WERI-Rb-1 (cell line): ENCODE measurements around the gene IRF5.
A peak's percentile ranks its signal among the peaks of the same experiment; 100 is the strongest.

ENCODE experiments used
- DNase-seq: peaks from one replicate; pipeline ENCODE4 v3.0.0-alpha.2; 2020
- H3K27ac ChIP-seq: fragments of 250-450 bp; sonication (Bioruptor Pico); 2 replicates; pipeline ENCODE4 v1.5.1; 2020; ENCODE audit warnings: mild to moderate bottlenecking, moderate library complexity
- H3K27me3 ChIP-seq: fragments of 250-450 bp; sonication (Bioruptor Pico); 2 replicates; pipeline ENCODE4 v1.5.1; 2021; ENCODE audit warnings: mild to moderate bottlenecking, low read depth, moderate library complexity; ENCODE audit not compliant: insufficient read depth, severe bottlenecking
- H3K36me3 ChIP-seq: fragments of 250-450 bp; sonication (Bioruptor Pico); 2 replicates; pipeline ENCODE4 v1.5.1; 2020; ENCODE audit warnings: mild to moderate bottlenecking, moderate library complexity
- H3K4me3 ChIP-seq: 2 replicates; pipeline ENCODE4 v1.5.1; 2011; ENCODE audit warnings: low read depth, mild to moderate bottlenecking, control low read depth, low read length
- H3K9me3 ChIP-seq: fragments of 250-450 bp; sonication (Bioruptor Pico); 2 replicates; pipeline ENCODE4 v1.5.1; 2021; ENCODE audit warnings: mild to moderate bottlenecking, moderate library complexity; ENCODE audit not compliant: severe bottlenecking
- CTCF ChIP-seq: IDR thresholded peaks from 2 replicates; pipeline ENCODE4 v1.5.1; 2011; ENCODE audit warnings: low read depth, mild to moderate bottlenecking, control low read depth, inconsistent platforms, low read length

Gene IRF5

DNA sequence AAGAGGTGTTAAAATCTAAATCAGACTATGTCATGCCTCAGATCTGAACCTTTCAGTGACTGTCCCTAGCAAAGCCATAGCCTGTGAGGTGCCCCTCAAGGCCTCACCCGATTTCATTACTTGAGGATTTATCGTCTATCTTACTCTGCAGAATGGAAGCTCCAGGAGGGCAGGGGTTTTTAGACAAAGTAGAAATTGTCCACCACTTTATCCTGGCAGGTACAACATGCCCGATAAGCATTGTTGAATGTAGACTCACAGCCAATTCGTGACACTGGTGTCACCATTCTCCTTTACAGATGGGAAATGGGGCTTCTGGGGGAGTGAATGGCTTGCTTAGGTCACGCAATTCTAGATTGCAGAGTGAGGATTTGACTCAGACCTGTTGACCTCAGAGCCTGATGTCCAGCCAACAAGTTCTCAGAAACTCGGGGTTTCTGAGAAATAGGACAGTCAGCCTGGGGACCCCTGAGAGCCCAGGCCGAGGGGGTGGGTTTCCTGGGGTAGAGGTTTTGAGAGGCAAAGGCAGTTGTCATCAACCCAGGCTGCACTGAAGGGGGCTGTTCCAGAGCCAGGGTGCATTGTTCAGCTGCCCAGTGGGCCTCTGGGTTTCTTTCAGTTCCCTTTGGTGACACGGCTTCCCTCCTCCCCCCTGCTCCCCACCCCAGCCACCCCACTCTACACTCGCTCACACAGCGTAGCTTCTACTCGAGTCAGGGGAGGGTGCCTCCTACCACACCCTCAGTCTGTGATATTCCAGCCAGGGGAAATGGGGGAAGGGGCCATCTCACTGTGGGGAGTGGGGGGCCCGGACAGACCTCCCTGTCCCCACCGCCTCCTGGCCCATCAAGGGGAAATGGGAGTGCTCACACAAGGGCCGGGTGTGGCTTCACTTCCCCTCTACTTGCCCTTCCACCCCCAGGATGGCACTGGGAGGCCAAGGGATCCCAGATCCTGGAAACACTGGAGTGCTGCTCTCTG lies 3.1 kb upstream of the IRF5 start:
- Histone ChIP-seq H3K27me3 (no peaks in the 10 kb centered on the region), H3K36me3 (no peaks in the 10 kb centered on the region), H3K9me3 (no peaks in the 10 kb centered on the region), H3K4me3 (no peak overlapping the region), H3K27ac (no peak overlapping the region)
- TF ChIP-seq CTCF: no peak
- no peak for DNase-seq

DNA sequence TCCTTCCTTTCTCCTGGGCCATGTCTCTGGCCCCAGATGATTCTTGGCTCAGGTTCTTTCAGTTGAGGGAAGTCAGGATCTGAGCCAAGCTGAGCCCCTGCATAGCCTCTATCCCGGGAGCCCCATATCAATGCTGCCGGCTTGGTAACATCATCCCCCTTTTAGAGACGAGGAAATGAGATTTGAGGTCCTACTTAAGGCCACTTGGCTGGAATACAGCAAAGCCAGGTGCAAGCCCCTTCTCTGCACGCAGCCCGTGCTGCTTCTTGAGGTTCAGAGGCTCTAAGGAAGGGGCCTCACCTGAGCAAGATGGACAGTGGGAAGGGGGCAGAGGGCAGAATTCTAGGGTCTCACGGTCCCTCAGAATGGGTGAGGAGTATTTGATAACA lies 2.4 kb upstream of the IRF5 start:
- DNase-seq: no peak
- Histone ChIP-seq H3K27me3 (no peaks in the 10 kb centered on the region), H3K4me3 (no peak overlapping the region)

GRCh38 chr7:128936798-128937197 lies 929 bp upstream of the IRF5 start:
- no peak for TF ChIP-seq CTCF
- Histone ChIP-seq H3K4me3 (no peak overlapping the region), H3K9me3 (no peaks in the 10 kb centered on the region), H3K27me3 (no peaks in the 10 kb centered on the region), H3K27ac (no peak overlapping the region), H3K36me3 (no peaks in the 10 kb centered on the region)
- DNase-seq: no peak

More for the DNA sequence above, 2.4 kb upstream of the IRF5 start:
- Histone ChIP-seq H3K9me3 (no peaks in the 10 kb centered on the region), H3K36me3 (no peaks in the 10 kb centered on the region), H3K27ac (no peak overlapping the region)
- TF ChIP-seq CTCF: no peak

DNA sequence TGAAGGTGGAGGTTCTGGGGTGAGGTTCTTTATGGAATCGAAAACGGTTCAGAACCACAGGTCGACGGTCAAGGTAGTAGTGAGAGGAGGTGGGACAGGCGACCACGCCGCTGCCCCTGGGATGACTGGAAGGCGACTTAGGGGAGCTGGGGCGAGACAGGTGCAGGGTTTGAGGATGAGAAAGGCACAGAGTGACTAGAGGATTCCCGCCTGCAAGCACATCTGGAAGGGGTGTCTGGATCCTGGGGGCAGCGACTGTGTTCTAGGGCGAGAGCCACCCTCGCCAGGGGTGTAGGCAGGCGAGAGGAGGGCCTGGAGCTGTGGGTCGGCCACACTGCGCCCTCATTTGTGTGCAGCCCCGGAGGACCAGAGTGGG lies 468 bp upstream of the IRF5 start:
- Histone ChIP-seq H3K9me3 (no peaks in the 10 kb centered on the region), H3K27me3 (no peaks in the 10 kb centered on the region), H3K4me3 (peak overlapping the region; percentile 59), H3K27ac (no peak overlapping the region), H3K36me3 (no peaks in the 10 kb centered on the region)
- no peak for TF ChIP-seq CTCF
- no peak for DNase-seq

DNA sequence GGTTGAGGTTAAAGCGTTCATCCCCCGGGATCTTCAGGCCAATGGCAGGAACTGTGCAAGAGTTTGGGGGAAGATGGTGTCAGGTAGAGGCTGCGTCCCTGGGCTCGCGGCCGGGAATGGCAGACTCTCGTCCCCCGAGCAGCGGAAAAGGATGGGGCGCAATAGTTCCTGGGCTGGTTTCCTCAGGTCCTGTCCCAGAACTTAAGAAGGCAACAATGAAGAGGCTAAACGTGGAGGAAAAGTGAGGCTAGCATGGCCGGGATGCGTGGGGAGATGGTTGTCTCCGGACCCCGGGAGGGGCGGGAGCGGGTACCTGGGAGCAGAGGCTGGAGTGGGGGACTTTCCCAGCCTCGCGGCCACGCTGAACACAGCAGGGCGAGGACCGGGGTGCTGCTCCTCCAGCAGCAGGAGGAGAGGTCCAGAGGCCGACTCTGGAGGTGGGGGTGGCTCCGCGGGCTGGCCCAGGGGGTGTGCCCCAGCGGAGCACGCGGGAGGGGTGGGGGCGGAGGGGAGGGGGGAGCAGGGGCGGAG lies 882 bp downstream of the IRF5 start:
- TF ChIP-seq CTCF: no peak
- DNase-seq: no peak
- H3K36me3 ChIP-seq: no peaks in the 10 kb centered on the region
- peak overlapping the region; percentile 59 for H3K4me3 ChIP-seq
- no peaks in the 10 kb centered on the region for H3K9me3 ChIP-seq
- no peaks in the 10 kb centered on the region for H3K27me3 ChIP-seq
- no peak overlapping the region for H3K27ac ChIP-seq
